Gastroesophageal sphincter (tissue), 3 donors: ENCODE measurements around the gene ATP2A3.

ENCODE experiments used
- CTCF ChIP-seq, 4 experiments: fragments of 200-600 bp in 2 of 4; fragments of 450-650 bp in 2 of 4; sonication (generic) in 1 of 4; IDR thresholded peaks; one replicate each; pipeline ENCODE4 v1.5.1; 2017 to 2019; ENCODE audit warnings: antibody characterized with exemption in 4 of 4, mild to moderate bottlenecking in 2 of 4, moderate library complexity in 2 of 4
- EP300 ChIP-seq: sonication (generic); formaldehyde crosslinking; IDR thresholded peaks from one replicate; pipeline ENCODE4 v1.6.1; 2017; ENCODE audit warnings: antibody characterized with exemption, mild to moderate bottlenecking
- POLR2A ChIP-seq, 2 donors: fragments of 450-650 bp; IDR thresholded peaks; one replicate each; pipeline ENCODE4 v1.6.1; 2017; ENCODE audit warnings: antibody characterized with exemption in 2 of 2, mild to moderate bottlenecking in 2 of 2, moderate library complexity in 1 of 2
- POLR2AphosphoS5 ChIP-seq: sonication (generic); formaldehyde crosslinking; IDR thresholded peaks from one replicate; pipeline ENCODE4 v1.6.1; 2017; ENCODE audit warnings: antibody characterized with exemption

GRCh38 chr17:3887394-3887793 lies 76.8 kb downstream of the ATP2A3 start:
- TF ChIP-seq CTCF (IDR thresholded peaks at IDR 0.05) = no peak
- TF ChIP-seq POLR2A (IDR thresholded peaks at IDR 0.05) = no peak
- no peak for TF ChIP-seq EP300
- TF ChIP-seq POLR2AphosphoS5 = no peak
